ENCODE measurements around the gene NR2F1-AS1.
"Not testable (repeated sequence)": the region's sequence is repeated elsewhere in the genome, so short reads cannot be mapped to it uniquely, and the experiment has no call there.

The NR2F1-AS1 gene

GRCh38 chr5:93576994-93577853 is 3.8 kb downstream of the NR2F1-AS1 start:
- DNase-seq (ENCODE audit: low read depth) = no peak

GRCh38 chr5:93575461-93576414 is 5.3 kb downstream of the NR2F1-AS1 start:
- no peak for DNase-seq (ENCODE audit: low read depth)

GRCh38 chr5:93574491-93575305 is 6.3 kb downstream of the NR2F1-AS1 start:
- no peak for DNase-seq (ENCODE audit: low read depth)

GRCh38 chr5:93573354-93574351 is 7.4 kb downstream of the NR2F1-AS1 start:
- DNase-seq (ENCODE audit: low read depth) = no peak

- no peak for DNase-seq (ENCODE audit: low read depth)
Observed at GRCh38 chr5:93572608-93573353, 8.2 kb downstream of the NR2F1-AS1 start.

- no peak for DNase-seq (ENCODE audit: low read depth)
Observed at GRCh38 chr5:93572101-93572607, 8.9 kb downstream of the NR2F1-AS1 start.

- no peak for DNase-seq (ENCODE audit: low read depth)
Observed at GRCh38 chr5:93571114-93571949, 9.7 kb downstream of the NR2F1-AS1 start.

- DNase-seq (ENCODE audit: low read depth) = no peak
Observed at GRCh38 chr5:93570294-93571113, 10.5 kb downstream of the NR2F1-AS1 start.

GRCh38 chr5:93569300-93570160 is 11.5 kb downstream of the NR2F1-AS1 start:
- DNase-seq (ENCODE audit: low read depth) = no peak

- no peak for DNase-seq (ENCODE audit: low read depth)
Observed at GRCh38 chr5:93567424-93567823, 13.6 kb downstream of the NR2F1-AS1 start.

GRCh38 chr5:93566091-93566490 is 14.9 kb downstream of the NR2F1-AS1 start:
- DNase-seq (ENCODE audit: low read depth) = no peak

- DNase-seq (ENCODE audit: low read depth) = no peak
Observed at GRCh38 chr5:93557021-93557604, 23.9 kb downstream of the NR2F1-AS1 start.

- DNase-seq (ENCODE audit: low read depth) = not testable (repeated sequence)
Observed at GRCh38 chr5:93549594-93549993, 31.4 kb downstream of the NR2F1-AS1 start.

- DNase-seq (ENCODE audit: low read depth) = no peak
Observed at GRCh38 chr5:93545872-93546271, 35.1 kb downstream of the NR2F1-AS1 start.

GRCh38 chr5:93532370-93532769 is 48.6 kb downstream of the NR2F1-AS1 start:
- no peak for DNase-seq (ENCODE audit: low read depth)

GRCh38 chr5:93521815-93522214 is 59.2 kb downstream of the NR2F1-AS1 start:
- not testable (repeated sequence) for DNase-seq (ENCODE audit: low read depth)
